SK-N-SH (cell line): ENCODE data around the gene CCDC88C. TPM values are rescaled to one million over a fixed set of nuclear protein-coding genes. Genes with fewer than 3 reads are reported as not detected.

Experiments used
- CTCF ChIA-PET: fragments of 300-600, 350-600 bp; formaldehyde crosslinking; extraction: SDS; loops from one replicate; lab custom pipeline; 2021; lab: Yijun Ruan, JAX
- POLR2A ChIA-PET: fragments of 350-600 bp; sonication (Branson Sonifier 250); formaldehyde crosslinking; extraction: SDS; loops from one replicate; lab custom pipeline; 2020; ENCODE audit warnings: antibody characterized with exemption, inconsistent platforms; lab: Yijun Ruan, JAX
- DNase-seq: peaks from one replicate; pipeline ENCODE4 v3.0.0; 2012
- H2AFZ ChIP-seq: fragments of 200-600 bp; sonication (generic); 2 replicates; pipeline ENCODE4 v1.8.1; 2016; ENCODE audit warnings: antibody characterized with exemption, mild to moderate bottlenecking, low read depth
- H3F3A ChIP-seq: fragments of 200-600 bp; sonication (generic); replicated peaks from 2 replicates; pipeline ENCODE3; 2016; ENCODE audit warnings: antibody characterized with exemption, mild to moderate bottlenecking; ENCODE audit not compliant: insufficient read depth
- H3K27ac ChIP-seq, 2 experiments: fragments of 200-500 bp in 1 of 2; fragments of 200-600 bp in 1 of 2; sonication (Bioruptor generic) in 1 of 2; sonication (generic), shearing (Covaris generic) in 1 of 2; 2 replicates each; pipeline versions ENCODE4 v1.5.1 to v1.6.1; 2014 to 2016; ENCODE audit warnings: low read depth in 2 of 2, inconsistent platforms in 1 of 2, low read length in 1 of 2, mild to moderate bottlenecking in 1 of 2, mixed read lengths in 1 of 2
- H3K27me3 ChIP-seq: fragments of 200-600 bp; sonication (generic), shearing (Covaris generic); 2 replicates; pipeline ENCODE4 v1.6.1; 2016; ENCODE audit warnings: mixed run types; ENCODE audit not compliant: insufficient read depth
- H3K36me3 ChIP-seq, 2 experiments: fragments of 200-500 bp in 1 of 2; fragments of 200-600 bp in 1 of 2; sonication (Bioruptor generic) in 1 of 2; sonication (generic) in 1 of 2; replicated peaks in 1 of 2; 2 replicates each; pipeline versions ENCODE3 to v1.5.1; 2014 to 2016; ENCODE audit warnings: low read length in 1 of 2, mild to moderate bottlenecking in 1 of 2; ENCODE audit not compliant: insufficient read depth in 2 of 2, control insufficient read depth in 1 of 2
- H3K4me1 ChIP-seq, 2 experiments: fragments of 200-500 bp in 1 of 2; fragments of 200-600 bp in 1 of 2; sonication (Bioruptor generic) in 1 of 2; sonication (generic), shearing (Covaris generic) in 1 of 2; 2 replicates each; pipeline versions ENCODE4 v1.5.1 to v1.6.1; 2014 to 2016; ENCODE audit warnings: low read depth in 1 of 2, low read length in 1 of 2, mixed run types in 1 of 2; ENCODE audit not compliant: insufficient read depth in 2 of 2, control insufficient read depth in 1 of 2
- H3K4me2 ChIP-seq: fragments of 200-600 bp; sonication (generic), shearing (Covaris generic); 2 replicates; pipeline ENCODE4 v1.6.1; 2017; ENCODE audit warnings: mixed run types
- H3K4me3 ChIP-seq, 2 experiments: fragments of 200-500 bp in 1 of 2; fragments of 200-600 bp in 1 of 2; sonication (Bioruptor generic) in 1 of 2; sonication (generic), shearing (Covaris generic) in 1 of 2; 2 replicates each; pipeline versions ENCODE4 v1.5.1 to v1.8.1; 2014 to 2016; ENCODE audit warnings: low read depth in 2 of 2, inconsistent platforms in 1 of 2, low read length in 1 of 2, mild to moderate bottlenecking in 1 of 2, mixed read lengths in 1 of 2, moderate library complexity in 1 of 2
- H3K79me2 ChIP-seq: fragments of 200-600 bp; sonication (generic); 2 replicates; pipeline ENCODE4 v1.8.1; 2017; ENCODE audit warnings: mild to moderate bottlenecking; ENCODE audit not compliant: insufficient read depth
- H3K9ac ChIP-seq: fragments of 200-600 bp; sonication (generic); 2 replicates; pipeline ENCODE4 v1.6.1; 2017; ENCODE audit warnings: mixed run types
- H3K9me2 ChIP-seq: fragments of 200-600 bp; sonication (generic); 2 replicates; pipeline ENCODE4 v1.6.1; 2017; ENCODE audit warnings: mixed run types
- H3K9me3 ChIP-seq: fragments of 200-600 bp; sonication (generic); 2 replicates; pipeline ENCODE4 v1.6.1; 2017; ENCODE audit warnings: mixed run types, mild to moderate bottlenecking, moderate library complexity
- H4K20me1 ChIP-seq: fragments of 200-600 bp; sonication (generic); 2 replicates; pipeline ENCODE4 v1.6.1; 2017; ENCODE audit warnings: mild to moderate bottlenecking, mixed run types; ENCODE audit not compliant: insufficient read depth
- ELF1 ChIP-seq: IDR thresholded peaks from 2 replicates; pipeline ENCODE4 v1.4.0; 2012
- EP300 ChIP-seq, 2 experiments: IDR thresholded peaks; 2 replicates each; pipeline versions ENCODE4 v1.4.0 to v1.6.1; 2012; ENCODE audit warnings: borderline replicate concordance in 1 of 2, low read depth in 1 of 2, low read length in 1 of 2
- FOSL2 ChIP-seq: IDR thresholded peaks from 2 replicates; pipeline ENCODE4 v1.4.0; 2012; ENCODE audit warnings: low read depth, mild to moderate bottlenecking, moderate library complexity, borderline replicate concordance
- MXI1 ChIP-seq: IDR thresholded peaks from 2 replicates; pipeline ENCODE4 v1.6.1; 2012; ENCODE audit warnings: mild to moderate bottlenecking, low read depth, low read length, improper control_type of control experiment
- POLR2AphosphoS5 ChIP-seq: IDR thresholded peaks from 2 replicates; pipeline ENCODE4 v1.6.1; 2012; ENCODE audit warnings: low read depth, low read length
- RAD21 ChIP-seq: IDR thresholded peaks from 2 replicates; pipeline ENCODE4 v1.6.1; 2012; ENCODE audit warnings: mild to moderate bottlenecking, low read length
- SIN3A ChIP-seq: IDR thresholded peaks from 2 replicates; pipeline ENCODE4 v1.6.1; 2012; ENCODE audit warnings: low read depth, mild to moderate bottlenecking, low read length, moderate library complexity, borderline replicate concordance
- SMC3 ChIP-seq: IDR thresholded peaks from 2 replicates; pipeline ENCODE4 v1.6.1; 2012; ENCODE audit warnings: low read depth, low read length, improper control_type of control experiment
- TCF12 ChIP-seq: IDR thresholded peaks from 2 replicates; pipeline ENCODE4 v1.4.0; 2012
- TEAD4 ChIP-seq: IDR thresholded peaks from 2 replicates; pipeline ENCODE4 v1.4.0; 2012; ENCODE audit warnings: mild to moderate bottlenecking, borderline replicate concordance; ENCODE audit not compliant: insufficient read depth
- WGBS: methylation state at CpG from one replicate; pipeline ENCODE4 v1.1.6; 2017; ENCODE audit warnings: low lambda C conversion rate; 5-methylcytosine and 5-hydroxymethylcytosine counted together
- polyA plus RNA-seq, 3 experiments: library from polyadenylated mRNA; depleted of rRNA; stranded (reverse); fragments of >200 nt; gene quantifications; 2 replicates each; pipeline ENCODE4 v1.2.3, GENCODE V29; 2012
- TF ChIP-seq, protein P1 (sequence below): fragments of 150-350 bp; IDR thresholded peaks from 2 replicates; pipeline ENCODE4 v1.6.1; 2017; ENCODE audit warnings: antibody characterized with exemption, low read length, low read depth, borderline replicate concordance
- TF ChIP-seq, protein P2 (sequence below): fragments of 200-600 bp; sonication (generic); IDR thresholded peaks from 2 replicates; pipeline ENCODE4 v1.6.1; 2017; ENCODE audit warnings: antibody characterized with exemption, mild to moderate bottlenecking, moderate library complexity
- TF ChIP-seq, protein P3 (sequence below): fragments of 150-350 bp; IDR thresholded peaks from 2 replicates; pipeline ENCODE4 v1.6.1; 2016; ENCODE audit warnings: mild to moderate bottlenecking, low read depth, low read length
- TF ChIP-seq, protein P4 (sequence below): IDR thresholded peaks from 2 replicates; pipeline ENCODE4 v1.6.1; 2012; ENCODE audit warnings: mild to moderate bottlenecking, low read depth, low read length, moderate library complexity
- TF ChIP-seq, protein P5 (sequence below): IDR thresholded peaks from 2 replicates; pipeline ENCODE4 v1.4.0; 2012; ENCODE audit warnings: low read depth
- TF ChIP-seq, protein P6 (sequence below): IDR thresholded peaks from 2 replicates; pipeline ENCODE4 v1.4.0; 2012; ENCODE audit warnings: low read depth, borderline replicate concordance

CCDC88C gene
- polyA plus RNA-seq, 1 of the 3 experiments (the other 2 are of a cell fraction): 0.39 TPM

DNA sequence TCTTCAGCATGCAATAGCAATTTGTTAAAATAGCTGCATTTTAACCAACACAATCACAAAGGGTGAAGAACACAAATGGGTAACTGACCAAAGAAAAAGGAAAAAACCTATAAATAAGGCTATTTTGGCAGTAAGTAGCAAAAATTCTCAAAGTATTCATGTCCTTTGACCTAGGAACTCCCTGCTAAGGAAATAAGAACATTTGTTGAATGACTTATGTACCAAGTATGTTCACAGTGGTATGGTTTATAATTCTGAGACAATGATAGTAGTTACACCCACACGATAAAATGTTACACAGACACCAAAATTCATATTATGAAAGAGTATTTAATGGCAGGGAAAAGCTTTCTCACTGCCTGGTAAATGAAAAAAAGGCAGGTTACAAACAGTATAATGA lies 16.9 kb downstream of the CCDC88C start:
- Histone ChIP-seq H3K9ac (no peak overlapping the region), H2AFZ (no peak overlapping the region), H3K9me3 (no peaks in the 10 kb centered on the region), H3F3A (no peaks in the 10 kb centered on the region), H3K4me1 (peaks cover 0 to 36% of the 10 kb centered on the region in 2 experiments; a peak in 1 of 4 replicates), H3K79me2 (no peaks in the 10 kb centered on the region), H3K9me2 (no peaks in the 10 kb centered on the region)
- ChIA-PET CTCF (interaction anchor here (0.7 to 2.2 kb wide), 4 partner anchors 18 to 79 kb away, joined by 3 to 6 read pairs (median 3); no protein-coding TSS in a partner anchor), POLR2A (no interaction called here)
- WGBS: 58% methylated on average over 1 of the region's 1 CpG
- DNase-seq: no peak
- TF ChIP-seq, protein P1, sequence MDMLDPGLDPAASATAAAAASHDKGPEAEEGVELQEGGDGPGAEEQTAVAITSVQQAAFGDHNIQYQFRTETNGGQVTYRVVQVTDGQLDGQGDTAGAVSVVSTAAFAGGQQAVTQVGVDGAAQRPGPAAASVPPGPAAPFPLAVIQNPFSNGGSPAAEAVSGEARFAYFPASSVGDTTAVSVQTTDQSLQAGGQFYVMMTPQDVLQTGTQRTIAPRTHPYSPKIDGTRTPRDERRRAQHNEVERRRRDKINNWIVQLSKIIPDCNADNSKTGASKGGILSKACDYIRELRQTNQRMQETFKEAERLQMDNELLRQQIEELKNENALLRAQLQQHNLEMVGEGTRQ: no peak
- TF ChIP-seq, protein P2, sequence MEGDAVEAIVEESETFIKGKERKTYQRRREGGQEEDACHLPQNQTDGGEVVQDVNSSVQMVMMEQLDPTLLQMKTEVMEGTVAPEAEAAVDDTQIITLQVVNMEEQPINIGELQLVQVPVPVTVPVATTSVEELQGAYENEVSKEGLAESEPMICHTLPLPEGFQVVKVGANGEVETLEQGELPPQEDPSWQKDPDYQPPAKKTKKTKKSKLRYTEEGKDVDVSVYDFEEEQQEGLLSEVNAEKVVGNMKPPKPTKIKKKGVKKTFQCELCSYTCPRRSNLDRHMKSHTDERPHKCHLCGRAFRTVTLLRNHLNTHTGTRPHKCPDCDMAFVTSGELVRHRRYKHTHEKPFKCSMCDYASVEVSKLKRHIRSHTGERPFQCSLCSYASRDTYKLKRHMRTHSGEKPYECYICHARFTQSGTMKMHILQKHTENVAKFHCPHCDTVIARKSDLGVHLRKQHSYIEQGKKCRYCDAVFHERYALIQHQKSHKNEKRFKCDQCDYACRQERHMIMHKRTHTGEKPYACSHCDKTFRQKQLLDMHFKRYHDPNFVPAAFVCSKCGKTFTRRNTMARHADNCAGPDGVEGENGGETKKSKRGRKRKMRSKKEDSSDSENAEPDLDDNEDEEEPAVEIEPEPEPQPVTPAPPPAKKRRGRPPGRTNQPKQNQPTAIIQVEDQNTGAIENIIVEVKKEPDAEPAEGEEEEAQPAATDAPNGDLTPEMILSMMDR: no peak
- no peak for TF ChIP-seq TCF12
- TF ChIP-seq, all 33 proteins: peak for 0
- Histone ChIP-seq H3K36me3 (no peaks in the 10 kb centered on the region), H3K4me3 (no peak overlapping the region), H3K27ac (no peak overlapping the region), H4K20me1 (no peaks in the 10 kb centered on the region), H3K4me2 (no peak overlapping the region), H3K27me3 (peaks cover 8% of the 10 kb centered on the region; the same call in 1 of the 2 replicates)

DNA sequence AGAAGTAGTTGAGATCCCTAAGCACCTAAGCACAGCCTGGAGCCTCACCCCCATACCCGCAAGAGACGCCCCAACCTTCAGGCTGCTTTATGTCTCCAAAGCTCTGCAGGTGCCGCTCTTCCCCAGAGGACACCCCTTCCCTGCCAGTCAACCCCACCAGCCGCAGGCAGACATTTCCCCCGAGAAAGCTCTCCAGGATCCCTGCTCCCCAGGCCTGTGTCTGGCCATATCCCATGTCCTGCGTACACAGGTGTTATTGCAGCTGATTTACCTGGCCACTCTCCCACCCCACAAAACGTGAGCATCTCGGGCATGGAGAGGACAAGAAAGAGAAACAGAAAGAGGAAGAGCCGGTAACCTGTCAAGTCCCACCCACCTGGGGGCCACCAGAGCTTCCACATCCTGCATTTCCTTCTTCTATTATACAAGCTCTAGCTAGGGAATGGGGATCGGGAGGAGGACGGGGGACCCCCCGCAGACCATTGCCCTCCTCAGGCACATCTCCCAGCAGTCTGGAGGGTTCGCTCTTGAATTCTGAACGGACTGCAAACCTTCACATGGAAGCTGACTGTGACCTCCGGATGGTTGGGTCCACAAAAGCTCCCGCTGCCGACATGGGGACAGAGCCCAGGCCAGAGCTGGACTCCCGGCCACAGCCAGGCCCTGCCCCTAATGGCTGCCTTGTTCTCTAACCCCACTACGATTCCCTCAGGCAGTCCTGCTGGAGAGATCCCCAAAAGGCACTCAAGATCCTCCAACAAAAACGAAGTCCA lies 17.6 kb downstream of the CCDC88C start:
- CTCF ChIA-PET: interaction anchor here (0.7 to 2.4 kb wide), 7 partner anchors 16 to 223 kb away, joined by 3 to 9 read pairs (median 3); partner anchors contain the start of gene CCDC88C
- H3K4me1 ChIP-seq: peaks cover 0 to 40% of the 10 kb centered on the region in 2 experiments; a peak in 1 of 4 replicates
- 72% methylated on average over 19 of the region's 20 CpGs for WGBS
- H3K4me2 ChIP-seq: no peak overlapping the region
- TF ChIP-seq, protein P3, sequence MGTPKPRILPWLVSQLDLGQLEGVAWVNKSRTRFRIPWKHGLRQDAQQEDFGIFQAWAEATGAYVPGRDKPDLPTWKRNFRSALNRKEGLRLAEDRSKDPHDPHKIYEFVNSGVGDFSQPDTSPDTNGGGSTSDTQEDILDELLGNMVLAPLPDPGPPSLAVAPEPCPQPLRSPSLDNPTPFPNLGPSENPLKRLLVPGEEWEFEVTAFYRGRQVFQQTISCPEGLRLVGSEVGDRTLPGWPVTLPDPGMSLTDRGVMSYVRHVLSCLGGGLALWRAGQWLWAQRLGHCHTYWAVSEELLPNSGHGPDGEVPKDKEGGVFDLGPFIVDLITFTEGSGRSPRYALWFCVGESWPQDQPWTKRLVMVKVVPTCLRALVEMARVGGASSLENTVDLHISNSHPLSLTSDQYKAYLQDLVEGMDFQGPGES: no peak
- TF ChIP-seq SMC3: no peak
- TF ChIP-seq, protein P4, sequence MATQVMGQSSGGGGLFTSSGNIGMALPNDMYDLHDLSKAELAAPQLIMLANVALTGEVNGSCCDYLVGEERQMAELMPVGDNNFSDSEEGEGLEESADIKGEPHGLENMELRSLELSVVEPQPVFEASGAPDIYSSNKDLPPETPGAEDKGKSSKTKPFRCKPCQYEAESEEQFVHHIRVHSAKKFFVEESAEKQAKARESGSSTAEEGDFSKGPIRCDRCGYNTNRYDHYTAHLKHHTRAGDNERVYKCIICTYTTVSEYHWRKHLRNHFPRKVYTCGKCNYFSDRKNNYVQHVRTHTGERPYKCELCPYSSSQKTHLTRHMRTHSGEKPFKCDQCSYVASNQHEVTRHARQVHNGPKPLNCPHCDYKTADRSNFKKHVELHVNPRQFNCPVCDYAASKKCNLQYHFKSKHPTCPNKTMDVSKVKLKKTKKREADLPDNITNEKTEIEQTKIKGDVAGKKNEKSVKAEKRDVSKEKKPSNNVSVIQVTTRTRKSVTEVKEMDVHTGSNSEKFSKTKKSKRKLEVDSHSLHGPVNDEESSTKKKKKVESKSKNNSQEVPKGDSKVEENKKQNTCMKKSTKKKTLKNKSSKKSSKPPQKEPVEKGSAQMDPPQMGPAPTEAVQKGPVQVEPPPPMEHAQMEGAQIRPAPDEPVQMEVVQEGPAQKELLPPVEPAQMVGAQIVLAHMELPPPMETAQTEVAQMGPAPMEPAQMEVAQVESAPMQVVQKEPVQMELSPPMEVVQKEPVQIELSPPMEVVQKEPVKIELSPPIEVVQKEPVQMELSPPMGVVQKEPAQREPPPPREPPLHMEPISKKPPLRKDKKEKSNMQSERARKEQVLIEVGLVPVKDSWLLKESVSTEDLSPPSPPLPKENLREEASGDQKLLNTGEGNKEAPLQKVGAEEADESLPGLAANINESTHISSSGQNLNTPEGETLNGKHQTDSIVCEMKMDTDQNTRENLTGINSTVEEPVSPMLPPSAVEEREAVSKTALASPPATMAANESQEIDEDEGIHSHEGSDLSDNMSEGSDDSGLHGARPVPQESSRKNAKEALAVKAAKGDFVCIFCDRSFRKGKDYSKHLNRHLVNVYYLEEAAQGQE: no peak
- no peak for TF ChIP-seq MXI1
- no peak for TF ChIP-seq FOSL2
- TF ChIP-seq ELF1: no peak
- TF ChIP-seq TCF12: no peak
- TF ChIP-seq EP300 (IDR thresholded peaks at IDR 0.05; ENCODE audit: borderline replicate concordance in 1 of 2, low read depth in 1 of 2, low read length in 1 of 2): no peak
- TF ChIP-seq, protein P5, sequence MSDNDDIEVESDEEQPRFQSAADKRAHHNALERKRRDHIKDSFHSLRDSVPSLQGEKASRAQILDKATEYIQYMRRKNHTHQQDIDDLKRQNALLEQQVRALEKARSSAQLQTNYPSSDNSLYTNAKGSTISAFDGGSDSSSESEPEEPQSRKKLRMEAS: no peak
- no peak for TF ChIP-seq RAD21
- TF ChIP-seq POLR2AphosphoS5: no peak
- TF ChIP-seq, protein P6, sequence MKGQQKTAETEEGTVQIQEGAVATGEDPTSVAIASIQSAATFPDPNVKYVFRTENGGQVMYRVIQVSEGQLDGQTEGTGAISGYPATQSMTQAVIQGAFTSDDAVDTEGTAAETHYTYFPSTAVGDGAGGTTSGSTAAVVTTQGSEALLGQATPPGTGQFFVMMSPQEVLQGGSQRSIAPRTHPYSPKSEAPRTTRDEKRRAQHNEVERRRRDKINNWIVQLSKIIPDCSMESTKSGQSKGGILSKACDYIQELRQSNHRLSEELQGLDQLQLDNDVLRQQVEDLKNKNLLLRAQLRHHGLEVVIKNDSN: no peak
- no peak for TF ChIP-seq TEAD4
- no peak for TF ChIP-seq SIN3A
- TF ChIP-seq, all 33 proteins: peak for 0
- Histone ChIP-seq H3K27ac (no peak overlapping the region), H3K4me3 (no peak overlapping the region), H3K79me2 (no peaks in the 10 kb centered on the region), H3K9ac (no peak overlapping the region), H3F3A (no peaks in the 10 kb centered on the region), H4K20me1 (no peaks in the 10 kb centered on the region), H3K9me3 (no peaks in the 10 kb centered on the region), H3K27me3 (peaks cover 8% of the 10 kb centered on the region; the same call in 1 of the 2 replicates), H3K9me2 (no peaks in the 10 kb centered on the region), H3K36me3 (no peaks in the 10 kb centered on the region), H2AFZ (no peak overlapping the region; the same call in 1 of the 2 replicates)
- DNase-seq: no peak
- POLR2A ChIA-PET: no interaction called here
